DOHH2 (cell line): Measurements from ENCODE around the gene WRAP73.

ENCODE experiments used
- H3F3A ChIP-seq: fragments of 200-600 bp; sonication (generic), shearing (Covaris generic); 2 replicates; pipeline ENCODE4 v1.6.0; 2016; ENCODE audit warnings: antibody characterized with exemption, mild to moderate bottlenecking; ENCODE audit not compliant: control insufficient read depth, insufficient read depth
- H3K27ac ChIP-seq: fragments of 200-600 bp; sonication (generic); 2 replicates; pipeline ENCODE4 v1.5.1; 2014; ENCODE audit warnings: low read depth, mild to moderate bottlenecking, low read length, moderate library complexity
- H3K27me3 ChIP-seq: fragments of 200-600 bp; sonication (generic); 2 replicates; pipeline ENCODE4 v1.6.1; 2014; ENCODE audit warnings: mild to moderate bottlenecking, low read length, mixed read lengths; ENCODE audit not compliant: control insufficient read depth
- H3K36me3 ChIP-seq: fragments of 200-600 bp; sonication (generic); 2 replicates; pipeline ENCODE4 v1.6.1; 2014; ENCODE audit warnings: mild to moderate bottlenecking, low read length, moderate library complexity, mixed read lengths; ENCODE audit not compliant: control insufficient read depth
- H3K4me1 ChIP-seq: fragments of 200-600 bp; sonication (generic); 2 replicates; pipeline ENCODE4 v1.6.1; 2014; ENCODE audit warnings: mild to moderate bottlenecking, low read length, mixed read lengths; ENCODE audit not compliant: control insufficient read depth
- H3K4me2 ChIP-seq: fragments of 200-600 bp; sonication (generic); 2 replicates; pipeline ENCODE4 v1.6.0; 2014; ENCODE audit warnings: mild to moderate bottlenecking, low read length, moderate library complexity
- H3K4me3 ChIP-seq: fragments of 200-600 bp; sonication (generic); 2 replicates; pipeline ENCODE4 v1.5.1; 2014; ENCODE audit warnings: mild to moderate bottlenecking, low read length, mixed read lengths
- H3K79me2 ChIP-seq: fragments of 200-600 bp; sonication (generic); 2 replicates; pipeline ENCODE4 v1.6.1; 2014; ENCODE audit warnings: mild to moderate bottlenecking, low read length, mixed read lengths; ENCODE audit not compliant: control insufficient read depth
- H3K9me2 ChIP-seq: fragments of 200-600 bp; sonication (generic); replicated peaks from 2 replicates; pipeline ENCODE4 v1.6.1; 2014; ENCODE audit warnings: mild to moderate bottlenecking, low read length, mixed read lengths; ENCODE audit not compliant: control insufficient read depth
- H3K9me3 ChIP-seq: fragments of 200-600 bp; sonication (generic); 2 replicates; pipeline ENCODE4 v1.6.1; 2014; ENCODE audit warnings: antibody characterized with exemption, low read length, mixed read lengths; ENCODE audit not compliant: control insufficient read depth, insufficient read depth
- H4K20me1 ChIP-seq: fragments of 200-600 bp; sonication (generic); 2 replicates; pipeline ENCODE4 v1.6.0; 2014; ENCODE audit warnings: low read depth, mild to moderate bottlenecking, antibody characterized with exemption, low read length, moderate library complexity; ENCODE audit not compliant: control insufficient read depth, insufficient read depth
- EZH2phosphoT487 ChIP-seq: fragments of 200-600 bp; sonication (generic); IDR thresholded peaks from 2 replicates; pipeline ENCODE4 v1.6.1; 2017; ENCODE audit warnings: borderline replicate concordance, mild to moderate bottlenecking, antibody characterized with exemption, low read length, moderate library complexity, mixed read lengths
- TF ChIP-seq, protein P1 (sequence below): fragments of 200-600 bp; sonication (generic); IDR thresholded peaks from one replicate; pipeline ENCODE4 v1.5.1; 2014; ENCODE audit warnings: antibody characterized with exemption, mild to moderate bottlenecking, low read depth, low read length; ENCODE audit not compliant: poor library complexity, severe bottlenecking

Gene WRAP73

DNA sequence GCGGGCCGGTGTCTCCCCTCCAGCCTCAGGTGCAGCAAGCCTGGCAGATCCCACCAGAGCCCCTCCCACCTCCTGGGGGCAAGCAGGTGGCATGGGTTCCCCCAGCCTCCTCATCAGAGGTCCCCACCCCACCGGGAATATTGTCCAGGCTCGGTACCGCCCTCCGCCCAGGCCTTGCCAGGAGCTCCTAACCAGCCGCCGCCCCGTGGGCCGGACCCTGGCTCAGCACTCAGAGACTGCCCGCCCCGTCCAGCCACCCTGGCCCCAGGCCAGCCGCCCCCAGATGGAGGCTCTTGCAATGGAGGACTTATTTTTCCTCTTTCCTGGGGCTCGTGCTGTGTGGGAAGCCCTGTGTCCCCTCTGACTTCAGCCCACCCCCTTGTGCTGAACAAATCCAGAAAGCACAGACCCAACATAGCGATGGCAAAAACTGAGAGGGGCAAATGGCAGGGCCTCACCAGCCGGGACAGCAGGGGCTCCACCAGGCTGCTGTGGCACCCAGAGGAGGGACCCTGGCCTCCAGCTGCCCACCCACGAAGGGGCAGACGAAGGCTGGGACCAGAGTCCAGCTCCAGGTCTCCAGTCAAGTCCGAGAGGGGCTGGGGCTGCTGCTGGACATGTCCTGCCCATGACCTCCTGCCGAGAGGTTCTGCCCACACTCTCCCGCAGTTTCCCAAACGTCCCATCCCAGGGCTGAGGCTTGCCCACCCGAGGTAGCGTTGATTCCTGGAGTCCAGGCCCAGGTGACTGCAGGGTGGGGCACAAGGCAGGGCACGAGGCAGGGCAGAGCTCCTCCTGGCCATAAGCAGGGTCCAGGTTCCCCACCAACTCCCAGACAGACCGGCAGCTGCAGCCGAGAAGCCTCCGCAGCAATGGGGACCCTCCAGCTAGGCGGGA is 46.1 kb downstream of the WRAP73 start:
- H3K79me2 ChIP-seq, result no peaks in the 10 kb centered on the region
- no peaks in the 10 kb centered on the region for H3F3A ChIP-seq
- no peak overlapping the region for H3K4me3 ChIP-seq
- no peaks in the 10 kb centered on the region for H3K9me3 ChIP-seq
- H3K4me2 ChIP-seq, result no peak overlapping the region
- H3K27me3 ChIP-seq, result 0 out of 2 replicates have a peak, but pooled peaks cover 3% of the 10 kb centered on the region
- H3K36me3 ChIP-seq, result no peaks in the 10 kb centered on the region
- H3K9me2 ChIP-seq, result no peaks in the 10 kb centered on the region
- peaks cover 4% of the 10 kb centered on the region for H3K4me1 ChIP-seq
- H4K20me1 ChIP-seq, result no peaks in the 10 kb centered on the region
- TF ChIP-seq, protein P1, sequence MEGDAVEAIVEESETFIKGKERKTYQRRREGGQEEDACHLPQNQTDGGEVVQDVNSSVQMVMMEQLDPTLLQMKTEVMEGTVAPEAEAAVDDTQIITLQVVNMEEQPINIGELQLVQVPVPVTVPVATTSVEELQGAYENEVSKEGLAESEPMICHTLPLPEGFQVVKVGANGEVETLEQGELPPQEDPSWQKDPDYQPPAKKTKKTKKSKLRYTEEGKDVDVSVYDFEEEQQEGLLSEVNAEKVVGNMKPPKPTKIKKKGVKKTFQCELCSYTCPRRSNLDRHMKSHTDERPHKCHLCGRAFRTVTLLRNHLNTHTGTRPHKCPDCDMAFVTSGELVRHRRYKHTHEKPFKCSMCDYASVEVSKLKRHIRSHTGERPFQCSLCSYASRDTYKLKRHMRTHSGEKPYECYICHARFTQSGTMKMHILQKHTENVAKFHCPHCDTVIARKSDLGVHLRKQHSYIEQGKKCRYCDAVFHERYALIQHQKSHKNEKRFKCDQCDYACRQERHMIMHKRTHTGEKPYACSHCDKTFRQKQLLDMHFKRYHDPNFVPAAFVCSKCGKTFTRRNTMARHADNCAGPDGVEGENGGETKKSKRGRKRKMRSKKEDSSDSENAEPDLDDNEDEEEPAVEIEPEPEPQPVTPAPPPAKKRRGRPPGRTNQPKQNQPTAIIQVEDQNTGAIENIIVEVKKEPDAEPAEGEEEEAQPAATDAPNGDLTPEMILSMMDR, result no peak
- no peak for TF ChIP-seq EZH2phosphoT487
- H3K27ac ChIP-seq, result no peak overlapping the region

DNA sequence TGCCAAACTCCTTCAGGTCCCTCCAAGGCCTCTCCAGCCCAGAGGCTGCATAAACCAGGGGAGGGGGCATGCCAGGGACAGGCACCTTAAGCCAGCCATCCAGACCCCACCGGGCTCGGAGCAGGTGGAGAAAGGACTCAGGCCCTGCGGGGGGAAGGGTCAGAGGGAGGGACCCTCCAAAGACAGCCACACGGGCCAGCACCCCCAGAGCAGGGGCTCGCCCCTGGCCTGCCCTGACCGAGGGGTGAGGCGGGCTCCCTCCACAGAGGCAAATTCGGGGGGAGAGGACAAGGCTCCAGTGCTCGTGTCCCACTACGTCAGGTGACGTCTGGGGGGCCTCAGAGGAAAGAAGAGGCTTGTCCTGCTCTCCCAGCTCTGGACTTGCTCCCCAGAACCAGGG is 46.7 kb downstream of the WRAP73 start:
- Histone ChIP-seq H3K4me3 (no peak overlapping the region), H3K9me3 (no peaks in the 10 kb centered on the region), H3K4me1 (peaks cover 11% of the 10 kb centered on the region), H3K36me3 (no peaks in the 10 kb centered on the region), H4K20me1 (no peaks in the 10 kb centered on the region), H3K27ac (no peak overlapping the region), H3K79me2 (no peaks in the 10 kb centered on the region), H3K9me2 (no peaks in the 10 kb centered on the region), H3K4me2 (no peak overlapping the region), H3K27me3 (no peaks in the 10 kb centered on the region), H3F3A (no peaks in the 10 kb centered on the region)
- TF ChIP-seq, protein P1, result no peak
- TF ChIP-seq EZH2phosphoT487, result no peak

DNA sequence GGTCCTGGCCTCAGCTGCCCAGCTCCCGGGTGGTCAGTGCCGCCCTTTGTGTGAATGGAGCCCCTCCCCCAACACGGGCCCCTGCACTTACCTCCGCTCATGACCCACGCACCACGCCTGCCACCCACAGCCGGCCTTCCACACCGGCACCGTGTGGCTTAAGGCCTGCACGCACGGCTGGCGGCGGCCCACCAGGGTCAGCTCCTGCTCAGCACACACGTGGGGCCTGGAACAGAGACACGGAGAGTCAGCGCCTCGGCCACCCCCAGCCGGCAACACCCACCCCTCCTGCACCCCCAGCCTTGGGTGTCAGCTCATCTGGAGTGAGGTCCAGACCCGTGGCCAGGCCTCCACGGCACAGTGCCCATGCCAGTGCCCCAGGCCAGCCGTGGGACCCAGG is 47.5 kb downstream of the WRAP73 start:
- TF ChIP-seq, protein P1, result no peak
- no peak for TF ChIP-seq EZH2phosphoT487
- Histone ChIP-seq H3K9me3 (no peaks in the 10 kb centered on the region), H3K4me1 (peaks cover 19% of the 10 kb centered on the region), H4K20me1 (no peaks in the 10 kb centered on the region), H3K36me3 (no peaks in the 10 kb centered on the region), H3K79me2 (no peaks in the 10 kb centered on the region), H3K4me3 (no peak overlapping the region), H3K27me3 (no peaks in the 10 kb centered on the region), H3K27ac (no peak overlapping the region), H3K4me2 (no peak overlapping the region), H3K9me2 (no peaks in the 10 kb centered on the region), H3F3A (0 out of 2 replicates have a peak, but pooled peaks cover 3% of the 10 kb centered on the region)
